IPS DF 6.9 (cell line): Measurements from ENCODE around the gene PLCB1.

ENCODE experiments used
- DNase-seq: peaks from one replicate; pipeline ENCODE4 v3.0.0-alpha.2; 2013; ENCODE audit warnings: low read depth, low spot score
- H3K27ac ChIP-seq: one replicate; pipeline ENCODE4 v1.5.1; 2013; ENCODE audit warnings: low read length, control low read depth
- H3K27me3 ChIP-seq: 2 replicates; pipeline ENCODE4 v1.6.1; 2013; ENCODE audit warnings: mild to moderate bottlenecking, low read length; ENCODE audit not compliant: control insufficient read depth, insufficient read depth
- H3K36me3 ChIP-seq: 2 replicates; pipeline ENCODE4 v1.6.1; 2013; ENCODE audit warnings: low read length; ENCODE audit not compliant: control insufficient read depth, insufficient read depth
- H3K4me1 ChIP-seq: 2 replicates; pipeline ENCODE4 v1.6.1; 2013; ENCODE audit warnings: low read length; ENCODE audit not compliant: control insufficient read depth, insufficient read depth
- H3K4me3 ChIP-seq: 2 replicates; pipeline ENCODE4 v1.5.1; 2013; ENCODE audit warnings: mild to moderate bottlenecking, low read length
- H3K9me3 ChIP-seq: 2 replicates; pipeline ENCODE4 v1.6.1; 2013; ENCODE audit warnings: low read length, inconsistent platforms; ENCODE audit not compliant: control insufficient read depth, insufficient read depth
- WGBS: extraction: QIAGEN DNeasy Blood & Tissue Kit; methylation state at CpG from one replicate; pipeline ENCODE4 v1.1.7; 2013; ENCODE audit warnings: mixed read lengths, missing lambda C conversion rate; ENCODE audit not compliant: insufficient read length, insufficient coverage; 5-methylcytosine and 5-hydroxymethylcytosine counted together

PLCB1 gene

DNA sequence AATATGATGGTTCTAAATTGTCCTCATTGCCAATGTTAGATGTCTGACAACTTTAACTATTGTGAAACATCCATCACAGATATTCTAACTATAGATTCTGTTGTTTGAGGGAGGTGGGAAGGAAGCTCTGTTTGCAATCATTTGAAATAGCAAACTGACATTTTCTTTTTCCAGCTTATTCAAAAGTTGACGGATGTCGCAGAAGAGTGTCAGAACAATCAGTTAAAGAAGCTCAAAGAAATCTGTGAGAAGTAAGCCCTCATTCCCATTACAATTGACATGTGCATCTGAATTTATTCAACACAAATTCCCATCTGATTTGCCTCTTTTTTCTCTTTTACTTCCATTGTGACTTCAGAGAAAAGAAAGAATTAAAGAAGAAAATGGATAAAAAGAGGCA, 656.2 kb downstream of the PLCB1 start:
- no CpG with 5 or more reads among the region's 2 CpGs for WGBS
- Histone ChIP-seq H3K4me1 (no peaks in the 10 kb centered on the region), H3K27ac (no peak overlapping the region), H3K4me3 (no peak overlapping the region), H3K9me3 (no peaks in the 10 kb centered on the region), H3K27me3 (no peaks in the 10 kb centered on the region), H3K36me3 (no peaks in the 10 kb centered on the region)
- DNase-seq: no peak

- H3K4me1 ChIP-seq: no peaks in the 10 kb centered on the region
- H3K36me3 ChIP-seq: no peaks in the 10 kb centered on the region
- no peak overlapping the region for H3K4me3 ChIP-seq
- no peaks in the 10 kb centered on the region for H3K9me3 ChIP-seq
- H3K27me3 ChIP-seq: no peaks in the 10 kb centered on the region
- no peak overlapping the region for H3K27ac ChIP-seq
- DNase-seq: no peak
Measured at GRCh38 chr20:8788831-8789230, 656.8 kb downstream of the PLCB1 start.

DNA sequence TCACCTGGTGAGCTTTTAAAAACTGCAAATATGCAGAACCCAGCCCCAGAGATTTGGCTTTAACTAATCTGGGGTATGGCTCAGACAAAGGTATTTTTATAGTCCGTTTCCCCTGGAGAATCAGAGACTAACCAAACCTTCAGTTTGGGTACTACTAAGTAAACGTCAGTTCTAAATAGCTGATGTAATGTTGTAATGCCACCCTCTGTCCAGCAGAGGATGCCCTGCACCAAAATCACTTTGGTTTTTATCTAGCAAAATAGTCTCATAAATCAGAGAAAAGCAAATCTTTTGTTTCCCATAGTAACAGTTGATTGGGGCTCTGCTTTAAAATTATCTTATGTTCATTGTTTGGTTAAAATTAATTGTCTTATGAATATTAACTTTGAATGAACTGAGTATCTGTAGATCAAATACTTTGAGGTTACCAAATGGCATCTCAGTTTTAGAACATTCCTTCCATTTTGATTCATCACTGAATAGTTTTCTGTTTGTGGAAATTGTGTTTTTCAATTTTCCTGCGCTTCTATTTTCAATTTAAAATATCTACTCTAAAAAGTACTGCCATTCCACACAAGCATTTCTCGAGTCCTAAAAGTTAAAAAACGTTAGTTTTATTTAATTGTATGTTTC, 658.5 kb downstream of the PLCB1 start:
- H3K27me3 ChIP-seq: no peaks in the 10 kb centered on the region
- H3K36me3 ChIP-seq: no peaks in the 10 kb centered on the region
- H3K9me3 ChIP-seq: no peaks in the 10 kb centered on the region
- H3K27ac ChIP-seq: no peak overlapping the region
- no peak for DNase-seq
- H3K4me3 ChIP-seq: no peak overlapping the region
- 100% methylated on average over 2 of the region's 5 CpGs for WGBS
- no peaks in the 10 kb centered on the region for H3K4me1 ChIP-seq

DNA sequence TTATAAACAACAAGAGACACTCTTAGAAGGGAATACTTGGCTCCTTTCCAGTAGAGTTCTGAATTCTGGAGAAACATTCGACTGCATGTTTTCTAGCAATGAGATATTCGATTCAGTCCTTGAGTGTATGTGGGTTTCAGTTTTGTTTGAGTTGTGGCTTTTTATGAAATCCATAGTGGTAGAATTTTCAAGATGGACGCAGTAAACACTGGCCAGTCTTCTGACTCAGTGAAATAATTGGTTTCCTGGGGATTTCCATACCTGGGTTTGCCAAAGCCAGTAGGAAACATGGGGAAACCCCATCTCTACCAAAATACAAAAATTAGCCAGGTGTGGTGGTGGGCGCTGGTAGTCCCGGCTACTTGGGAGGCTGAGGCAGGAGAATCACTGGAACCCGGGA, 663.3 kb downstream of the PLCB1 start:
- Histone ChIP-seq H3K4me1 (no peaks in the 10 kb centered on the region), H3K27ac (no peak overlapping the region), H3K27me3 (no peaks in the 10 kb centered on the region), H3K4me3 (no peak overlapping the region), H3K36me3 (no peaks in the 10 kb centered on the region), H3K9me3 (no peaks in the 10 kb centered on the region)
- no CpG with 5 or more reads among the region's 6 CpGs for WGBS
- DNase-seq: no peak

- Histone ChIP-seq H3K4me1 (no peaks in the 10 kb centered on the region), H3K27me3 (no peaks in the 10 kb centered on the region), H3K27ac (no peak overlapping the region), H3K9me3 (no peaks in the 10 kb centered on the region), H3K36me3 (no peaks in the 10 kb centered on the region), H3K4me3 (no peak overlapping the region)
- no CpG with 5 or more reads among the region's 5 CpGs for WGBS
- no peak for DNase-seq
Measured at GRCh38 chr20:8796088-8796660, 664.1 kb downstream of the PLCB1 start.

GRCh38 chr20:8798505-8798904, 666.4 kb downstream of the PLCB1 start:
- Histone ChIP-seq H3K27ac (no peak overlapping the region), H3K4me1 (no peaks in the 10 kb centered on the region), H3K27me3 (no peaks in the 10 kb centered on the region), H3K36me3 (no peaks in the 10 kb centered on the region), H3K4me3 (no peak overlapping the region), H3K9me3 (no peaks in the 10 kb centered on the region)
- no peak for DNase-seq

DNA sequence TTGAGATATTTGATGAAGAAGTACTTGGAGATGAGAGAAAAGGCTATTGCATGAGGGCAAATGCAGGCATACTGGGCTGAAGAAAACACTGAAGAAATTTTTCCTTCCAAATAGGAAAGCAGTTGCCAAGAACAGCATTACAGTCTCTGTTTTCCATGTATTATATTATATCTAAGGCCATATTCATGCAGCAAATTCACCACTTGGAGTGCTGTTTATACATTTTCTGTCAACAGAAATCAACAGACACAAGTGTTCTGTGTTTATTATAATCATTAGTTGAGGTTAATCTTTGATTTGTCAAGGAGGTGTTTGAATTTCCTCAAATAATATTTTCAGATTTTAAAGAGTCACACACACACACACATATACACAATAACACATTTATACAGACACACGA, 668.0 kb downstream of the PLCB1 start:
- Histone ChIP-seq H3K36me3 (no peaks in the 10 kb centered on the region), H3K9me3 (no peaks in the 10 kb centered on the region), H3K4me1 (no peaks in the 10 kb centered on the region), H3K27ac (no peak overlapping the region), H3K27me3 (no peaks in the 10 kb centered on the region), H3K4me3 (no peak overlapping the region)
- no CpG with 5 or more reads among the region's 1 CpG for WGBS
- no peak for DNase-seq

GRCh38 chr20:8801686-8802085, 669.6 kb downstream of the PLCB1 start:
- no peaks in the 10 kb centered on the region for H3K27me3 ChIP-seq
- DNase-seq: no peak
- no peak overlapping the region for H3K4me3 ChIP-seq
- H3K4me1 ChIP-seq: no peaks in the 10 kb centered on the region
- no peak overlapping the region for H3K27ac ChIP-seq
- no peaks in the 10 kb centered on the region for H3K9me3 ChIP-seq
- H3K36me3 ChIP-seq: no peaks in the 10 kb centered on the region
- whole genome bisulfite sequencing: no CpG with 5 or more reads among the region's 3 CpGs

DNA sequence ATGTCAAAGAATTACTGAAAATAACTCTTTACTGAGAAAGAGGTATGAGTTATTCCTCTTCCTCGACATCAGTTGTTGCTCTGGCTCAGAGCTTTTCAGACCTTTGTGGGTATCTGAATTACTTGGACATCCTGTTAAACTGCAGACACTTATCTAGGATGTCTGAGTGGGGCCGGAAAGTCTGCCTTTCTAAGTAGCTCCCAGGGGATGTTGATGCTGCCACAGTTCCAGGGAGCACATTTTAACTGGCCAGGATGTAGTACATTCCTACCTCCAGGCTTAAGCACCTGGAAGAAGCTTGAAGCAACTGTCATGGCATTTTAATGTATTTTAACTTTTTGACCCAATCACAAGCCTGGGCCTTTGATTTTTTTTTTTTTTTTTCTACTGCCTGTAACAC, 671.0 kb downstream of the PLCB1 start:
- Histone ChIP-seq H3K4me3 (no peak overlapping the region), H3K27me3 (no peaks in the 10 kb centered on the region), H3K9me3 (no peaks in the 10 kb centered on the region), H3K4me1 (no peaks in the 10 kb centered on the region), H3K27ac (no peak overlapping the region), H3K36me3 (no peaks in the 10 kb centered on the region)
- no CpG with 5 or more reads among the region's 2 CpGs for WGBS
- no peak for DNase-seq

GRCh38 chr20:8803941-8804340, 671.9 kb downstream of the PLCB1 start:
- WGBS: no CpG with 5 or more reads among the region's 6 CpGs
- DNase-seq: no peak
- H3K27ac ChIP-seq: no peak overlapping the region
- no peaks in the 10 kb centered on the region for H3K27me3 ChIP-seq
- no peaks in the 10 kb centered on the region for H3K9me3 ChIP-seq
- H3K4me1 ChIP-seq: no peaks in the 10 kb centered on the region
- H3K36me3 ChIP-seq: no peaks in the 10 kb centered on the region
- no peak overlapping the region for H3K4me3 ChIP-seq

- no CpG with 5 or more reads among the region's 6 CpGs for WGBS
- no peak overlapping the region for H3K27ac ChIP-seq
- no peaks in the 10 kb centered on the region for H3K9me3 ChIP-seq
- no peak for DNase-seq
- no peaks in the 10 kb centered on the region for H3K27me3 ChIP-seq
- no peak overlapping the region for H3K4me3 ChIP-seq
- no peaks in the 10 kb centered on the region for H3K36me3 ChIP-seq
- no peaks in the 10 kb centered on the region; the same call in 1 of the 2 replicates for H3K4me1 ChIP-seq
Measured at GRCh38 chr20:8805737-8806442, 673.8 kb downstream of the PLCB1 start.
